A673 (cell line): ENCODE results near the gene EIF4G1.

Experiments used
- EZH2 ChIP-seq: fragments of 200-600 bp; sonication (generic); IDR thresholded peaks from 2 replicates; pipeline ENCODE4 v1.6.1; 2017; ENCODE audit warnings: borderline replicate concordance, low read depth, mild to moderate bottlenecking, mixed read lengths, antibody characterized with exemption, low read length; ENCODE audit not compliant: poor library complexity, severe bottlenecking
- TF ChIP-seq, protein P1 (sequence below): fragments of 300-800, 200-600 bp; sonication (generic); conservative IDR thresholded peaks from 2 replicates; pipeline ENCODE4 v1.5.1; 2017; ENCODE audit warnings: low read depth, mild to moderate bottlenecking, antibody characterized with exemption, low read length, moderate library complexity, mixed read lengths

DNA sequence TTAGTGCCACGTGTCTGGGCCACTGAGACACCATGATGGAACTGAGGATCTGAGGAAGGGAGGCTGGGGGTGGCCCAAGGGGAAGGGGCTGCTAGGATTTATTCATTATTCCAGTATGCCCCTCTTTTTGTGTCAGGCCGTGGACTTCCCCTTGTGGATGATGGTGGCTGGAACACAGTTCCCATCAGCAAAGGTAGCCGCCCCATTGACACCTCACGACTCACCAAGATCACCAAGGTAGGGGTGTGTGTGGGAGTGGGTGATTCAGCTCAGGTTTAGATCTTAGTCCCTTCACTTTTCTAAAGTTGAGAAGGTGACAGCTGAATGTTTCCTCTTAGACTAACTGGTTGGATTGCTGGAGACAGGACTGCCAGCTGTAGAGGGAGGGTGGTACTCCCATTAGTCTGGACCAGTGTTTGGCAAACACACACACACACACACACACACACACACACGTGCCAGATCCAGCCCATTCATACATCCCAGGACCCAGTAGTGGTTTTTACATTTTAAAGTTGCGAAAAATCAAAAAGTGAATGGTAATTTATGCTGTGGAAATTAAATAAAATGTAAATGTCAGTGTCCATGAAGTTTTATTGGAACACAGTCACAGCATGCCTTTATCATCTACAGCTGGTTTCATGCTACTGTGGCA is 11.4 kb downstream of the EIF4G1 start:
- TF ChIP-seq, protein P1, sequence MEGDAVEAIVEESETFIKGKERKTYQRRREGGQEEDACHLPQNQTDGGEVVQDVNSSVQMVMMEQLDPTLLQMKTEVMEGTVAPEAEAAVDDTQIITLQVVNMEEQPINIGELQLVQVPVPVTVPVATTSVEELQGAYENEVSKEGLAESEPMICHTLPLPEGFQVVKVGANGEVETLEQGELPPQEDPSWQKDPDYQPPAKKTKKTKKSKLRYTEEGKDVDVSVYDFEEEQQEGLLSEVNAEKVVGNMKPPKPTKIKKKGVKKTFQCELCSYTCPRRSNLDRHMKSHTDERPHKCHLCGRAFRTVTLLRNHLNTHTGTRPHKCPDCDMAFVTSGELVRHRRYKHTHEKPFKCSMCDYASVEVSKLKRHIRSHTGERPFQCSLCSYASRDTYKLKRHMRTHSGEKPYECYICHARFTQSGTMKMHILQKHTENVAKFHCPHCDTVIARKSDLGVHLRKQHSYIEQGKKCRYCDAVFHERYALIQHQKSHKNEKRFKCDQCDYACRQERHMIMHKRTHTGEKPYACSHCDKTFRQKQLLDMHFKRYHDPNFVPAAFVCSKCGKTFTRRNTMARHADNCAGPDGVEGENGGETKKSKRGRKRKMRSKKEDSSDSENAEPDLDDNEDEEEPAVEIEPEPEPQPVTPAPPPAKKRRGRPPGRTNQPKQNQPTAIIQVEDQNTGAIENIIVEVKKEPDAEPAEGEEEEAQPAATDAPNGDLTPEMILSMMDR = no peak
- TF ChIP-seq EZH2 = no peak
